ENCODE data around the gene MTR.
A peak's percentile ranks its signal among the peaks of the same experiment; 100 is the strongest.
"Not testable (repeated sequence)": the region's sequence is repeated elsewhere in the genome, so short reads cannot be mapped to it uniquely, and the experiment has no call there.

The MTR gene

GRCh38 chr1:236834876-236835275 is 39.8 kb downstream of the MTR start:
- H3K4me3 Mint-ChIP-seq = no peak overlapping the region
- peaks cover 86% of the 10 kb centered on the region for H3K36me3 Mint-ChIP-seq (ENCODE audit: low read depth)
- H3K27ac Mint-ChIP-seq = no peak overlapping the region
- no peaks in the 10 kb centered on the region for H3K27me3 Mint-ChIP-seq
- H3K4me1 Mint-ChIP-seq (ENCODE audit: low read depth) = no peaks in the 10 kb centered on the region
- no peaks in the 10 kb centered on the region for H3K9me3 Mint-ChIP-seq

GRCh38 chr1:236835491-236835890 is 40.4 kb downstream of the MTR start:
- no peaks in the 10 kb centered on the region for H3K27me3 Mint-ChIP-seq
- no peak overlapping the region for H3K4me3 Mint-ChIP-seq
- H3K4me1 Mint-ChIP-seq (ENCODE audit: low read depth) = no peaks in the 10 kb centered on the region
- H3K9me3 Mint-ChIP-seq = no peaks in the 10 kb centered on the region
- H3K36me3 Mint-ChIP-seq (ENCODE audit: low read depth) = peaks cover 88% of the 10 kb centered on the region
- H3K27ac Mint-ChIP-seq = no peak overlapping the region

- H3K36me3 Mint-ChIP-seq (ENCODE audit: low read depth) = peaks cover 86% of the 10 kb centered on the region
- no peaks in the 10 kb centered on the region for H3K9me3 Mint-ChIP-seq
- H3K4me3 Mint-ChIP-seq = no peak overlapping the region
- H3K27me3 Mint-ChIP-seq = no peaks in the 10 kb centered on the region
- H3K27ac Mint-ChIP-seq = no peak overlapping the region
- no peaks in the 10 kb centered on the region for H3K4me1 Mint-ChIP-seq (ENCODE audit: low read depth)
Observed at GRCh38 chr1:236836157-236836556, 41.1 kb downstream of the MTR start.

- Mint-ChIP-seq H3K36me3 (ENCODE audit: low read depth) (peaks cover 82% of the 10 kb centered on the region), H3K27ac (no peak overlapping the region), H3K9me3 (no peaks in the 10 kb centered on the region), H3K27me3 (no peaks in the 10 kb centered on the region), H3K4me1 (ENCODE audit: low read depth) (no peaks in the 10 kb centered on the region), H3K4me3 (no peak overlapping the region)
Observed at GRCh38 chr1:236837115-236837514, 42.0 kb downstream of the MTR start.

GRCh38 chr1:236837897-236838296 is 42.8 kb downstream of the MTR start:
- Mint-ChIP-seq H3K27me3 (no peaks in the 10 kb centered on the region), H3K27ac (no peak overlapping the region), H3K4me3 (no peak overlapping the region), H3K36me3 (ENCODE audit: low read depth) (peaks cover 80% of the 10 kb centered on the region), H3K9me3 (no peaks in the 10 kb centered on the region), H3K4me1 (ENCODE audit: low read depth) (no peaks in the 10 kb centered on the region)

GRCh38 chr1:236841341-236841740 is 46.2 kb downstream of the MTR start:
- H3K4me3 Mint-ChIP-seq = no peak overlapping the region
- no peaks in the 10 kb centered on the region for H3K4me1 Mint-ChIP-seq (ENCODE audit: low read depth)
- H3K27me3 Mint-ChIP-seq = no peaks in the 10 kb centered on the region
- no peaks in the 10 kb centered on the region for H3K9me3 Mint-ChIP-seq
- H3K36me3 Mint-ChIP-seq (ENCODE audit: low read depth) = peaks cover 54% of the 10 kb centered on the region
- no peak overlapping the region for H3K27ac Mint-ChIP-seq

- Mint-ChIP-seq H3K4me1 (ENCODE audit: low read depth) (peaks cover 15% of the 10 kb centered on the region), H3K27ac (no peak overlapping the region), H3K36me3 (ENCODE audit: low read depth) (peaks cover 55% of the 10 kb centered on the region), H3K27me3 (no peaks in the 10 kb centered on the region), H3K9me3 (no peaks in the 10 kb centered on the region), H3K4me3 (no peak overlapping the region)
Observed at GRCh38 chr1:236844499-236845271, 49.6 kb downstream of the MTR start.

GRCh38 chr1:236845830-236846229 is 50.7 kb downstream of the MTR start:
- Mint-ChIP-seq H3K27me3 (no peaks in the 10 kb centered on the region), H3K4me3 (no peak overlapping the region), H3K9me3 (no peaks in the 10 kb centered on the region), H3K27ac (no peak overlapping the region), H3K36me3 (ENCODE audit: low read depth) (peaks cover 58% of the 10 kb centered on the region), H3K4me1 (ENCODE audit: low read depth) (peaks cover 15% of the 10 kb centered on the region)

- Mint-ChIP-seq H3K4me1 (ENCODE audit: low read depth) (peaks cover 15% of the 10 kb centered on the region), H3K27ac (peak overlapping the region; percentile 19), H3K36me3 (ENCODE audit: low read depth) (peaks cover 61% of the 10 kb centered on the region), H3K9me3 (no peaks in the 10 kb centered on the region), H3K27me3 (no peaks in the 10 kb centered on the region), H3K4me3 (no peak overlapping the region)
Observed at GRCh38 chr1:236848274-236848923, 53.3 kb downstream of the MTR start.

- Mint-ChIP-seq H3K36me3 (ENCODE audit: low read depth) (peaks cover 80% of the 10 kb centered on the region), H3K4me3 (no peak overlapping the region)
Observed at GRCh38 chr1:236850077-236850979, 55.2 kb downstream of the MTR start.

GRCh38 chr1:236851871-236852270 is 56.8 kb downstream of the MTR start:
- Mint-ChIP-seq H3K4me1 (ENCODE audit: low read depth) (peaks cover 15% of the 10 kb centered on the region), H3K36me3 (ENCODE audit: low read depth) (peaks cover 87% of the 10 kb centered on the region), H3K27ac (no peak overlapping the region), H3K27me3 (no peaks in the 10 kb centered on the region), H3K4me3 (no peak overlapping the region), H3K9me3 (no peaks in the 10 kb centered on the region)

More at GRCh38 chr1:236850077-236850979, 55.2 kb downstream of the MTR start:
- Mint-ChIP-seq H3K27me3 (no peaks in the 10 kb centered on the region), H3K9me3 (no peaks in the 10 kb centered on the region), H3K4me1 (ENCODE audit: low read depth) (peaks cover 15% of the 10 kb centered on the region), H3K27ac (no peak overlapping the region)

- peaks cover 6% of the 10 kb centered on the region for H3K4me1 Mint-ChIP-seq (ENCODE audit: low read depth)
- no peaks in the 10 kb centered on the region for H3K27me3 Mint-ChIP-seq
- peaks cover 89% of the 10 kb centered on the region for H3K36me3 Mint-ChIP-seq (ENCODE audit: low read depth)
- H3K27ac Mint-ChIP-seq = no peak overlapping the region
- no peaks in the 10 kb centered on the region for H3K9me3 Mint-ChIP-seq
- no peak overlapping the region for H3K4me3 Mint-ChIP-seq
Observed at GRCh38 chr1:236853921-236854604, 59.0 kb downstream of the MTR start.

- Mint-ChIP-seq H3K9me3 (no peaks in the 10 kb centered on the region), H3K4me1 (ENCODE audit: low read depth) (peaks cover 6% of the 10 kb centered on the region), H3K27ac (no peak overlapping the region), H3K4me3 (no peak overlapping the region), H3K36me3 (ENCODE audit: low read depth) (peaks cover 89% of the 10 kb centered on the region), H3K27me3 (no peaks in the 10 kb centered on the region)
Observed at GRCh38 chr1:236854605-236854983, 59.5 kb downstream of the MTR start.

GRCh38 chr1:236856649-236857048 is 61.6 kb downstream of the MTR start:
- peaks cover 16% of the 10 kb centered on the region for H3K4me1 Mint-ChIP-seq (ENCODE audit: low read depth)
- not testable (repeated sequence) for H3K9me3 Mint-ChIP-seq, H3K4me3 Mint-ChIP-seq, H3K27ac Mint-ChIP-seq, H3K27me3 Mint-ChIP-seq
- H3K36me3 Mint-ChIP-seq (ENCODE audit: low read depth) = peaks cover 92% of the 10 kb centered on the region

Data from stimulated activated naive CD8-positive, alpha-beta T cell treated with anti-CD3 and anti-CD28 coated beads, Interleukin-15, Interleukin-2, amounts not matched to agents 100 ng/mL and 50 ng/mL, for 24 hours (primary cell).